HFF-Myc (cell line): Measurements from ENCODE around the gene EIF4G3.

ENCODE experiments used
- DNase-seq: peaks from one replicate; pipeline ENCODE4 v3.0.0-alpha.2; 2011; ENCODE audit warnings: low read depth; ENCODE audit errors: extremely low read depth
- H3K4me3 ChIP-seq: replicated peaks from 2 replicates; pipeline ENCODE4 v1.5.1; 2011; ENCODE audit warnings: low read depth, mild to moderate bottlenecking, control low read depth, low read length
- CTCF ChIP-seq: IDR thresholded peaks from 2 replicates; pipeline ENCODE4 v1.5.1; 2012; ENCODE audit warnings: mild to moderate bottlenecking, low read depth, low read length, control low read depth; ENCODE audit errors: missing control alignments

Gene EIF4G3

GRCh38 chr1:21069549-21069948 lies 107.1 kb downstream of the EIF4G3 start:
- no peak for TF ChIP-seq CTCF
- DNase-seq, result peak; percentile 19
- H3K4me3 ChIP-seq, result no peak overlapping the region

GRCh38 chr1:21068937-21069336 lies 107.8 kb downstream of the EIF4G3 start:
- no peak for TF ChIP-seq CTCF
- H3K4me3 ChIP-seq, result no peak overlapping the region
- no peak for DNase-seq

GRCh38 chr1:21067551-21068227 lies 109.0 kb downstream of the EIF4G3 start:
- TF ChIP-seq CTCF, result no peak
- DNase-seq, result no peak
- no peak overlapping the region for H3K4me3 ChIP-seq

- DNase-seq, result no peak
- H3K4me3 ChIP-seq, result no peak overlapping the region
- no peak for TF ChIP-seq CTCF
Measured at GRCh38 chr1:21066356-21067012, 110.2 kb downstream of the EIF4G3 start.

- no peak for DNase-seq
- H3K4me3 ChIP-seq, result no peak overlapping the region
- TF ChIP-seq CTCF, result no peak
Measured at GRCh38 chr1:21065851-21066250, 110.8 kb downstream of the EIF4G3 start.

- no peak overlapping the region for H3K4me3 ChIP-seq
- no peak for DNase-seq
- TF ChIP-seq CTCF, result no peak
Measured at GRCh38 chr1:21064057-21064456, 112.6 kb downstream of the EIF4G3 start.

GRCh38 chr1:21060523-21060922 lies 116.2 kb downstream of the EIF4G3 start:
- TF ChIP-seq CTCF, result no peak
- no peak overlapping the region for H3K4me3 ChIP-seq
- DNase-seq, result no peak
